ENCODE measurements around the gene SASH1.

DNA sequence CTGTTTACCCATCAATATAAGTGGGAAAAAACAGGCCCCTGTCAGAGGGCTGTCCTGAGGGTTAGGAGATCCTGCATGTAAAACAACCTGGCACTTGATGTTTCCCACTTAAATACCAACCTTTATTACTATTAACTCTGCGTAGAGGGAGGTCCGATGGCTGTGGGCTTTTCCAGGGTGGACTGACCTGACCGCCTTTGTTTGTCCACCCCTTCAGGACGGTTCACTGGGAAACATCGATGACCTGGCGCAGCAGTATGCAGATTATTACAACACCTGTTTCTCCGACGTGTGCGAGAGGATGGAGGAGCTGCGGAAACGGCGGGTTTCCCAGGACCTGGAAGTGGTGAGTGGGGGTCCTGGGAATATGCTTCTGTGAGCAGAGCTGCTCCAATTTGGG is 47.3 kb downstream of the SASH1 start:
- TF ChIP-seq, protein P1, sequence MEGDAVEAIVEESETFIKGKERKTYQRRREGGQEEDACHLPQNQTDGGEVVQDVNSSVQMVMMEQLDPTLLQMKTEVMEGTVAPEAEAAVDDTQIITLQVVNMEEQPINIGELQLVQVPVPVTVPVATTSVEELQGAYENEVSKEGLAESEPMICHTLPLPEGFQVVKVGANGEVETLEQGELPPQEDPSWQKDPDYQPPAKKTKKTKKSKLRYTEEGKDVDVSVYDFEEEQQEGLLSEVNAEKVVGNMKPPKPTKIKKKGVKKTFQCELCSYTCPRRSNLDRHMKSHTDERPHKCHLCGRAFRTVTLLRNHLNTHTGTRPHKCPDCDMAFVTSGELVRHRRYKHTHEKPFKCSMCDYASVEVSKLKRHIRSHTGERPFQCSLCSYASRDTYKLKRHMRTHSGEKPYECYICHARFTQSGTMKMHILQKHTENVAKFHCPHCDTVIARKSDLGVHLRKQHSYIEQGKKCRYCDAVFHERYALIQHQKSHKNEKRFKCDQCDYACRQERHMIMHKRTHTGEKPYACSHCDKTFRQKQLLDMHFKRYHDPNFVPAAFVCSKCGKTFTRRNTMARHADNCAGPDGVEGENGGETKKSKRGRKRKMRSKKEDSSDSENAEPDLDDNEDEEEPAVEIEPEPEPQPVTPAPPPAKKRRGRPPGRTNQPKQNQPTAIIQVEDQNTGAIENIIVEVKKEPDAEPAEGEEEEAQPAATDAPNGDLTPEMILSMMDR (IDR thresholded peaks at IDR 0.05), result no peak
- no peak for TF ChIP-seq POLR2A (IDR thresholded peaks at IDR 0.05)

All from body of pancreas (tissue), 4 donors.